GM12878 (cell line): Measurements from ENCODE around the gene RRBP1. TPM values are rescaled to one million over a fixed set of nuclear protein-coding genes. Genes with fewer than 3 reads are reported as not detected.

Experiments used
- ATAC-seq: fragments of 200-7000 bp; cut with Tn5 transposase; 3 replicates; pipeline ENCODE4 v1.9.1; 2020; ENCODE audit warnings: mild to moderate bottlenecking, moderate library complexity
- BruUV-seq: library from RNA; stranded (reverse); fragments of 400-500 nt; replicated peaks from 2 replicates; lab custom pipeline; 2021; lab: Mats Ljungman, UMichigan
- CTCF ChIA-PET: fragments of 300-600 bp; sonication (Branson Sonifier 250); formaldehyde crosslinking; extraction: SDS; loops from one replicate; lab custom pipeline; 2021; ENCODE audit warnings: inconsistent platforms; lab: Yijun Ruan, JAX
- POLR2A ChIA-PET: fragments of 350-600 bp; formaldehyde crosslinking; extraction: SDS; loops from one replicate; lab custom pipeline; 2021; ENCODE audit warnings: inconsistent platforms; lab: Charles Lee
- RAD21 ChIA-PET: fragments of 300-600 bp; sonication (Branson Sonifier 250); formaldehyde crosslinking; loops from one replicate; lab custom pipeline; 2023; ENCODE audit warnings: antibody characterized with exemption; ENCODE audit not compliant: unreplicated experiment; lab: Charles Lee
- SMC1A ChIA-PET: fragments of 300-600 bp; sonication (Branson Sonifier 250); formaldehyde crosslinking; loops from one replicate; lab custom pipeline; 2023; ENCODE audit not compliant: unreplicated experiment, uncharacterized antibody; lab: Charles Lee
- DNase-seq: peaks from one replicate; pipeline ENCODE4 v3.0.0-alpha.2; 2011; ENCODE audit warnings: low read depth, low spot score
- FAIRE-seq: peaks from 3 replicates; lab custom pipeline; 2011; peaks lifted over from hg19 to GRCh38; lab: Jason Lieb, UNC
- H2AFZ ChIP-seq: 2 replicates; pipeline ENCODE4 v1.6.0; 2011; ENCODE audit warnings: low read depth, low read length, control low read depth; ENCODE audit not compliant: control insufficient read depth
- H3K27ac ChIP-seq: 2 replicates; pipeline ENCODE4 v1.5.1; 2011; ENCODE audit warnings: control low read depth; ENCODE audit not compliant: control insufficient read depth, insufficient read depth
- H3K27me3 ChIP-seq, 2 experiments: replicated peaks in 1 of 2; 2 replicates each; pipeline versions ENCODE4 v1.6.0 to v1.6.1; 2011; ENCODE audit warnings: low read length in 1 of 2; ENCODE audit not compliant: control insufficient read depth in 2 of 2, insufficient read depth in 2 of 2
- H3K36me3 ChIP-seq, 2 experiments: 2 replicates each; pipeline ENCODE4 v1.5.1; 2011; ENCODE audit warnings: low read length in 1 of 2; ENCODE audit not compliant: control insufficient read depth in 2 of 2, insufficient read depth in 2 of 2
- H3K4me1 ChIP-seq: 2 replicates; pipeline ENCODE4 v1.6.1; 2011; ENCODE audit warnings: mild to moderate bottlenecking, low read length, moderate library complexity, mixed read lengths; ENCODE audit not compliant: control insufficient read depth, insufficient read depth
- H3K4me2 ChIP-seq: 2 replicates; pipeline ENCODE4 v1.6.0; 2011; ENCODE audit warnings: control low read depth; ENCODE audit not compliant: control insufficient read depth, insufficient read depth
- H3K4me3 ChIP-seq: fragments of 200-600 bp; sonication (generic); 2 replicates; pipeline ENCODE4 v1.5.1; 2016
- H3K79me2 ChIP-seq: 2 replicates; pipeline ENCODE4 v1.6.0; 2011; ENCODE audit warnings: low read length; ENCODE audit not compliant: control insufficient read depth, insufficient read depth
- H3K9ac ChIP-seq: 2 replicates; pipeline ENCODE4 v1.8.0; 2011; ENCODE audit warnings: low read length, control low read depth, mixed read lengths; ENCODE audit not compliant: control insufficient read depth, insufficient read depth
- H3K9me3 ChIP-seq: replicated peaks from 3 replicates; pipeline ENCODE4 v1.5.1; 2011; ENCODE audit warnings: mild to moderate bottlenecking, low read length; ENCODE audit not compliant: control insufficient read depth, insufficient read depth
- H4K20me1 ChIP-seq: 2 replicates; pipeline ENCODE4 v1.6.0; 2011; ENCODE audit not compliant: control insufficient read depth, insufficient read depth
- CHD1 ChIP-seq: IDR thresholded peaks from 2 replicates; pipeline ENCODE4 v1.6.1; 2012; ENCODE audit warnings: low read depth, low read length, improper control_type of control experiment
- CREM ChIP-seq: IDR thresholded peaks from 2 replicates; pipeline ENCODE4 v1.6.1; 2014; ENCODE audit warnings: antibody characterized with exemption, low read depth
- EZH2 ChIP-seq: IDR thresholded peaks from 2 replicates; pipeline ENCODE4 v1.6.1; 2012; ENCODE audit warnings: low read depth, mild to moderate bottlenecking, control low read depth, inconsistent platforms, low read length, borderline replicate concordance; ENCODE audit not compliant: control insufficient read depth
- GATAD2B ChIP-seq: fragments of 450-650 bp; conservative IDR thresholded peaks from 2 replicates; pipeline ENCODE4 v1.6.1; 2017; ENCODE audit warnings: low read depth, mild to moderate bottlenecking, moderate library complexity
- IRF4 ChIP-seq: IDR thresholded peaks from 2 replicates; pipeline ENCODE4 v1.6.1; 2011; ENCODE audit warnings: low read depth, low read length
- JUNB ChIP-seq: IDR thresholded peaks from 2 replicates; pipeline ENCODE4 v1.6.1; 2016; ENCODE audit warnings: antibody characterized with exemption, mild to moderate bottlenecking
- JUND ChIP-seq: IDR thresholded peaks from 2 replicates; pipeline ENCODE4 v1.6.1; 2012; ENCODE audit warnings: low read depth, mild to moderate bottlenecking, low read length, improper control_type of control experiment, moderate library complexity
- MXI1 ChIP-seq: fragments of 150-350 bp; IDR thresholded peaks from 2 replicates; pipeline ENCODE4 v1.6.1; 2011; ENCODE audit warnings: low read depth, mild to moderate bottlenecking, inconsistent platforms, low read length, improper control_type of control experiment
- NFIC ChIP-seq: IDR thresholded peaks from 2 replicates; pipeline ENCODE4 v1.6.1; 2012; ENCODE audit warnings: low read depth, mild to moderate bottlenecking, inconsistent platforms, low read length, moderate library complexity
- SPI1 ChIP-seq: IDR thresholded peaks from 2 replicates; pipeline ENCODE4 v1.6.1; 2011; ENCODE audit warnings: low read depth, mild to moderate bottlenecking, low read length, moderate library complexity, borderline replicate concordance; ENCODE audit not compliant: insufficient read depth
- SRF ChIP-seq, 2 experiments: IDR thresholded peaks; 2 replicates each; pipeline ENCODE4 v1.6.1; 2011; ENCODE audit warnings: low read depth in 2 of 2, low read length in 2 of 2, mild to moderate bottlenecking in 1 of 2, moderate library complexity in 1 of 2
- STAT3 ChIP-seq: IDR thresholded peaks from 2 replicates; pipeline ENCODE4 v1.6.1; 2011; ENCODE audit warnings: low read depth, low read length, improper control_type of control experiment
- TARDBP ChIP-seq: IDR thresholded peaks from 2 replicates; pipeline ENCODE4 v1.6.1; 2016; ENCODE audit warnings: borderline replicate concordance
- ZBED1 ChIP-seq: IDR thresholded peaks from 2 replicates; pipeline ENCODE4 v1.6.1; 2016; ENCODE audit warnings: borderline replicate concordance
- WGBS: methylation state at CpG from one replicate; pipeline ENCODE4 v1.1.6; 2016; ENCODE audit warnings: low lambda C conversion rate; ENCODE audit not compliant: insufficient replicate concordance, insufficient coverage; ENCODE audit errors: missing lambda C conversion rate; 5-methylcytosine and 5-hydroxymethylcytosine counted together
- in situ Hi-C: fragments of 300-500 bp; cut with MboI; formaldehyde crosslinking; loops from 9 replicates; pipeline ENCODE4 v1.14.3; 2018; ENCODE audit warnings: mixed read lengths
- intact Hi-C: fragments of 100-400 bp; cut with micrococcal nuclease; formaldehyde crosslinking; loops from one replicate; pipeline ENCODE4 v1.14.2; 2022; ENCODE audit not compliant: unreplicated experiment
- polyA plus RNA-seq, 11 experiments: library from polyadenylated mRNA; depleted of rRNA in 4 of 11; unstranded in 6 of 11; stranded (reverse) in 5 of 11; fragments of >200 nt; fragmentation: Nextera tagmentation in 4 of 11; fragmentation: Illumina TruSeq in 1 of 11; extraction: Ambion mirVana in 4 of 11; extraction: Trizol in 1 of 11; gene quantifications; 1 replicate in 1 of 11; 2 replicates in 10 of 11; pipeline versions ENCODE4 v1.2.1 to v1.2.3, GENCODE V29; 2011 to 2016; ENCODE audit warnings: inconsistent platforms in 2 of 11, missing spikeins in 2 of 11, low read depth in 1 of 11
- total RNA-seq, 4 experiments: library from RNA; depleted of rRNA in 3 of 4; stranded (reverse); fragments of >200 nt in 3 of 4; fragmentation: Illumina TruSeq in 1 of 4; extraction: Trizol in 1 of 4; gene quantifications; 2 replicates each; pipeline versions ENCODE4 v1.2.1 to v1.2.3, GENCODE V29; 2013 to 2021
- TF ChIP-seq, protein P1 (sequence below): IDR thresholded peaks from 2 replicates; pipeline ENCODE4 v1.6.1; 2012; ENCODE audit warnings: low read depth, low read length, improper control_type of control experiment
- TF ChIP-seq, protein P2 (sequence below): fragments of 450-650 bp; IDR thresholded peaks from 2 replicates; pipeline ENCODE4 v1.6.1; 2018; ENCODE audit warnings: borderline replicate concordance, mild to moderate bottlenecking; ENCODE audit not compliant: partially characterized antibody
- TF ChIP-seq, protein P3 (sequence below): fragments of 450-650 bp; IDR thresholded peaks from 2 replicates; pipeline ENCODE4 v1.6.1; 2017; ENCODE audit warnings: borderline replicate concordance

Gene RRBP1
- total and polyA plus RNA-seq, 10 of the 15 experiments (the other 5 are each of a cell fraction or from before 2014, with no cell fraction given): 1.2 to 57.4 (median 24.6) TPM

DNA sequence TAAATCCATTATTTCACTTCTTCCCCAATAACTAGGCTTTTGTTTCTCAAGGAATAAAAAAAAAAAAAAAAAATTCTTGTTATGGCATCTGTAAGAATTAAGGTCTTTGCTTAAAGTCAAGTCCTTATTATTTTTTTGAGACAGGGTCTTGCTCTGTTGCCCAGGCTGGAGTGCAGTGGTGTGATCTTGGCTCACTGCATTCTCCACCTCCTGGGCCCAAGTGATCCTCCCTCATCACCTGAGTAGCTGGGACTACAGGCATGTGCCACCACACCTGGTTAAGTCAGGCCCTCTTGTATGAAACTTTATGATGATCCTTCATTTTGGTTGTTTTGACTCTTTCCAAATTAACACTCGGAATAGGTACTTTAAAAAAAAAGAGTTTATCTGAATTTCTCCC is 94.9 kb downstream of the RRBP1 start (continued):
- TF ChIP-seq, protein P1, sequence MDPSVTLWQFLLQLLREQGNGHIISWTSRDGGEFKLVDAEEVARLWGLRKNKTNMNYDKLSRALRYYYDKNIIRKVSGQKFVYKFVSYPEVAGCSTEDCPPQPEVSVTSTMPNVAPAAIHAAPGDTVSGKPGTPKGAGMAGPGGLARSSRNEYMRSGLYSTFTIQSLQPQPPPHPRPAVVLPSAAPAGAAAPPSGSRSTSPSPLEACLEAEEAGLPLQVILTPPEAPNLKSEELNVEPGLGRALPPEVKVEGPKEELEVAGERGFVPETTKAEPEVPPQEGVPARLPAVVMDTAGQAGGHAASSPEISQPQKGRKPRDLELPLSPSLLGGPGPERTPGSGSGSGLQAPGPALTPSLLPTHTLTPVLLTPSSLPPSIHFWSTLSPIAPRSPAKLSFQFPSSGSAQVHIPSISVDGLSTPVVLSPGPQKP: no peak
- no peak for TF ChIP-seq CHD1

DNA sequence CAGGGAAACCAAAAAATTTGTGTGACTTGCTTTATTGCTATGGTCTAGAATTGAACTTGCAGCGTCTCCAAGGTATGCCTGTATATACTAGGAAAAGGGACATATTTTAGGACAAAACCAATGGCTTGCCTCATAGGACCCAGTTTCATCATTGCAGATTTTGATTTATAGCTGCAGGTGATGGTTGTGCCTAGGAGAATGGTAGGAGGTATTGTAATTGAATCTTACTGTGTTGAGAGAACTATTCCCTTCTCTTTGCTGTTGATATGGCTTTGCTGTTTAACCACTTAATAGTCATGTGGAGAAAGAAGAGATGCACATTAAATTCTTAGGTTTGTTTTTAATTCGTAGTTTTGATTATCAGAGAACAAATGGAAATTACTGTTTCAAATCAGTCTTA is 95.8 kb downstream of the RRBP1 start:
- SMC1A ChIA-PET: interaction anchor here (1.3 kb wide), 1 partner anchor 8 kb away, joined by 3 read pairs; no protein-coding TSS in a partner anchor
- DNase-seq: no peak
- 55% methylated on average over 2 of the region's 2 CpGs for WGBS
- Histone ChIP-seq H3K27me3 (no peaks in the 10 kb centered on the region), H3K9me3 (no peaks in the 10 kb centered on the region), H2AFZ (no peak overlapping the region), H4K20me1 (no peaks in the 10 kb centered on the region), H3K4me1 (no peaks in the 10 kb centered on the region), H3K4me2 (no peak overlapping the region), H3K36me3 (no peaks in the 10 kb centered on the region), H3K79me2 (no peaks in the 10 kb centered on the region; the same call in 1 of the 2 replicates), H3K27ac (no peak overlapping the region), H3K9ac (no peak overlapping the region), H3K4me3 (no peak overlapping the region)
- no peak for TF ChIP-seq EZH2
- TF ChIP-seq CREM: no peak
- TF ChIP-seq SRF (IDR thresholded peaks at IDR 0.05; ENCODE audit: low read depth in 2 of 2, low read length in 2 of 2): no peak
- no peak for TF ChIP-seq SPI1
- TF ChIP-seq IRF4: no peak
- TF ChIP-seq JUNB: no peak
- no peak for TF ChIP-seq NFIC
- no peak for TF ChIP-seq ZBED1
- no peak for TF ChIP-seq JUND
- TF ChIP-seq, protein P2, sequence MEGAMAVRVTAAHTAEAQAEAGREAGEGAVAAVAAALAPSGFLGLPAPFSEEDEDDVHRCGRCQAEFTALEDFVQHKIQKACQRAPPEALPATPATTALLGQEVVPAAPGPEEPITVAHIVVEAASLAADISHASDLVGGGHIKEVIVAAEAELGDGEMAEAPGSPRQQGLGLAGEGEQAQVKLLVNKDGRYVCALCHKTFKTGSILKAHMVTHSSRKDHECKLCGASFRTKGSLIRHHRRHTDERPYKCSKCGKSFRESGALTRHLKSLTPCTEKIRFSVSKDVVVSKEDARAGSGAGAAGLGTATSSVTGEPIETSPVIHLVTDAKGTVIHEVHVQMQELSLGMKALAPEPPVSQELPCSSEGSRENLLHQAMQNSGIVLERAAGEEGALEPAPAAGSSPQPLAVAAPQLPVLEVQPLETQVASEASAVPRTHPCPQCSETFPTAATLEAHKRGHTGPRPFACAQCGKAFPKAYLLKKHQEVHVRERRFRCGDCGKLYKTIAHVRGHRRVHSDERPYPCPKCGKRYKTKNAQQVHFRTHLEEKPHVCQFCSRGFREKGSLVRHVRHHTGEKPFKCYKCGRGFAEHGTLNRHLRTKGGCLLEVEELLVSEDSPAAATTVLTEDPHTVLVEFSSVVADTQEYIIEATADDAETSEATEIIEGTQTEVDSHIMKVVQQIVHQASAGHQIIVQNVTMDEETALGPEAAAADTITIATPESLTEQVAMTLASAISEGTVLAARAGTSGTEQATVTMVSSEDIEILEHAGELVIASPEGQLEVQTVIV: no peak
- TF ChIP-seq MXI1: no peak
- no peak for TF ChIP-seq STAT3
- TF ChIP-seq, protein P3, sequence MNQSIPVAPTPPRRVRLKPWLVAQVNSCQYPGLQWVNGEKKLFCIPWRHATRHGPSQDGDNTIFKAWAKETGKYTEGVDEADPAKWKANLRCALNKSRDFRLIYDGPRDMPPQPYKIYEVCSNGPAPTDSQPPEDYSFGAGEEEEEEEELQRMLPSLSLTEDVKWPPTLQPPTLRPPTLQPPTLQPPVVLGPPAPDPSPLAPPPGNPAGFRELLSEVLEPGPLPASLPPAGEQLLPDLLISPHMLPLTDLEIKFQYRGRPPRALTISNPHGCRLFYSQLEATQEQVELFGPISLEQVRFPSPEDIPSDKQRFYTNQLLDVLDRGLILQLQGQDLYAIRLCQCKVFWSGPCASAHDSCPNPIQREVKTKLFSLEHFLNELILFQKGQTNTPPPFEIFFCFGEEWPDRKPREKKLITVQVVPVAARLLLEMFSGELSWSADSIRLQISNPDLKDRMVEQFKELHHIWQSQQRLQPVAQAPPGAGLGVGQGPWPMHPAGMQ: no peak
- no peak for TF ChIP-seq GATAD2B
- no peak for TF ChIP-seq TARDBP
- POLR2A ChIA-PET: no interaction called here
- FAIRE-seq: no peak
- ATAC-seq: no peak
- intact Hi-C loops: no loop called here
- in situ Hi-C loops: no loop called here
- RAD21 ChIA-PET: no interaction called here
- CTCF ChIA-PET: no interaction called here
- BruUV-seq: no TSS peak
